Trophoblast cell (in vitro differentiated cells and primary cell): ENCODE results near the gene FUOM.

Experiments used
- DNase-seq, 2 donors: peaks; one replicate each; pipeline ENCODE4 v3.0.0-alpha.2; 2016
- H2AFZ ChIP-seq: 2 replicates; pipeline ENCODE4 v1.6.1; 2013; ENCODE audit warnings: low read length, moderate library complexity, mild to moderate bottlenecking; ENCODE audit not compliant: insufficient read depth, poor library complexity
- H2AK5ac ChIP-seq: 2 replicates; pipeline ENCODE4 v1.6.1; 2013; ENCODE audit warnings: mild to moderate bottlenecking, low read length
- H2BK120ac ChIP-seq: 2 replicates; pipeline ENCODE4 v1.6.1; 2013; ENCODE audit warnings: low read length, mild to moderate bottlenecking, moderate library complexity; ENCODE audit not compliant: insufficient read depth, poor library complexity
- H2BK12ac ChIP-seq: 2 replicates; pipeline ENCODE4 v1.6.1; 2013; ENCODE audit warnings: mild to moderate bottlenecking, low read length, moderate library complexity
- H2BK5ac ChIP-seq: 2 replicates; pipeline ENCODE4 v1.6.1; 2013; ENCODE audit warnings: low read length, low read depth, moderate library complexity, mild to moderate bottlenecking; ENCODE audit not compliant: poor library complexity
- H3K14ac ChIP-seq: 2 replicates; pipeline ENCODE4 v1.6.1; 2013; ENCODE audit warnings: mild to moderate bottlenecking, low read length
- H3K18ac ChIP-seq: 2 replicates; pipeline ENCODE4 v1.6.1; 2013; ENCODE audit warnings: mild to moderate bottlenecking, low read length
- H3K23ac ChIP-seq: 2 replicates; pipeline ENCODE4 v1.6.1; 2013; ENCODE audit warnings: low read length
- H3K27ac ChIP-seq: 2 replicates; pipeline ENCODE4 v1.5.1; 2013; ENCODE audit warnings: low read depth, mild to moderate bottlenecking, inconsistent platforms, low read length, moderate library complexity
- H3K27me3 ChIP-seq: 2 replicates; pipeline ENCODE4 v1.6.1; 2013; ENCODE audit warnings: inconsistent platforms, mild to moderate bottlenecking, low read length, moderate library complexity; ENCODE audit not compliant: insufficient read depth
- H3K36me3 ChIP-seq, 2 experiments: 1 replicate in 1 of 2; 2 replicates in 1 of 2; pipeline ENCODE4 v1.6.1; 2013; ENCODE audit warnings: low read length in 2 of 2, mild to moderate bottlenecking in 2 of 2, moderate library complexity in 1 of 2; ENCODE audit not compliant: insufficient read depth in 2 of 2, control insufficient read depth in 1 of 2
- H3K4ac ChIP-seq: 2 replicates; pipeline ENCODE4 v1.6.1; 2013; ENCODE audit warnings: low read depth, mild to moderate bottlenecking, low read length, moderate library complexity
- H3K4me1 ChIP-seq, 2 experiments: 1 replicate in 1 of 2; 2 replicates in 1 of 2; pipeline ENCODE4 v1.6.1; 2013; ENCODE audit warnings: low read length in 2 of 2, mild to moderate bottlenecking in 2 of 2, moderate library complexity in 1 of 2; ENCODE audit not compliant: insufficient read depth in 2 of 2, control insufficient read depth in 1 of 2
- H3K4me2 ChIP-seq: 2 replicates; pipeline ENCODE4 v1.6.1; 2013; ENCODE audit warnings: inconsistent platforms, mild to moderate bottlenecking, low read length, moderate library complexity
- H3K4me3 ChIP-seq: 2 replicates; pipeline ENCODE4 v1.5.1; 2013; ENCODE audit warnings: mild to moderate bottlenecking, low read depth, low read length, inconsistent platforms
- H3K79me1 ChIP-seq: one replicate; pipeline ENCODE4 v1.6.1; 2013; ENCODE audit warnings: low read length
- H3K79me2 ChIP-seq: 2 replicates; pipeline ENCODE4 v1.6.1; 2013; ENCODE audit warnings: low read length, mild to moderate bottlenecking; ENCODE audit not compliant: control insufficient read depth, insufficient read depth, poor library complexity
- H3K9ac ChIP-seq: 2 replicates; pipeline ENCODE4 v1.6.1; 2013; ENCODE audit warnings: mild to moderate bottlenecking, low read length
- H3K9me3 ChIP-seq: 2 replicates; pipeline ENCODE4 v1.6.1; 2013; ENCODE audit warnings: low read depth, mild to moderate bottlenecking, control low read depth, inconsistent platforms, low read length; ENCODE audit not compliant: insufficient read depth
- H4K12ac ChIP-seq: 2 replicates; pipeline ENCODE4 v1.6.1; 2013; ENCODE audit warnings: low read depth, mild to moderate bottlenecking, low read length, moderate library complexity
- H4K8ac ChIP-seq: 2 replicates; pipeline ENCODE4 v1.6.1; 2013; ENCODE audit warnings: low read depth, mild to moderate bottlenecking, low read length, moderate library complexity
- H4K91ac ChIP-seq: one replicate; pipeline ENCODE4 v1.6.1; 2013; ENCODE audit warnings: low read depth, mild to moderate bottlenecking, low read length, moderate library complexity
- WGBS: extraction: QIAGEN DNeasy Blood & Tissue Kit; methylation state at CpG from one replicate; pipeline ENCODE4 v1.1.7; 2013; ENCODE audit warnings: missing lambda C conversion rate; ENCODE audit not compliant: insufficient read length, insufficient coverage; ENCODE audit errors: extremely low coverage; 5-methylcytosine and 5-hydroxymethylcytosine counted together

The FUOM gene

DNA sequence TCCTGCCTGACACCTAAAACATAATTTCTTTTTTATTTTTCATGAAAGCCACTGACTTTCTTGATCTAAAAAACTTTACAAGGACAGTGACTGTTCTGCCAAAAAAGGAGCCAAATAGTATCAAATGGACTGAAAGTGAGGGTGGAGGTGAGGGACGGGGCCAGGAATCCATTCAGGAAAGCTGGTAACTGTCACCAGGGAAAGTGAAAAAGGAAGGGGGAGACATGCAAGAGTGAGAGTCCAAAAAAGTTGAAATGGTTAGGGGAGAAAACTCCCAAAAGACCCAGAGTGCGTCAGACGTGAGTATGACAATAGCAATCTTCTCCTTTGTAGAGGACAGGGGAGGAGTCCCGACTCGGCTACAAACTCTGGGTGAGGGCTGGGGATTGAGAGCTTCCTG, 13.6 kb downstream of the FUOM start:
- H3K27me3 ChIP-seq, result no peaks in the 10 kb centered on the region
- no peak overlapping the region for H4K12ac ChIP-seq
- no CpG with 5 or more reads among the region's 5 CpGs for WGBS
- H3K4me3 ChIP-seq, result no peak overlapping the region
- no peak overlapping the region for H3K18ac ChIP-seq
- no peak overlapping the region for H2BK5ac ChIP-seq
- no peak overlapping the region for H4K91ac ChIP-seq
- H3K23ac ChIP-seq, result no peak overlapping the region
- no peak overlapping the region for H2BK120ac ChIP-seq
- no peak overlapping the region for H2AFZ ChIP-seq
- H4K8ac ChIP-seq, result no peak overlapping the region
- H3K9ac ChIP-seq, result no peak overlapping the region
- no peak overlapping the region for H3K27ac ChIP-seq
- DNase-seq, result no peak
- no peak overlapping the region for H3K4me2 ChIP-seq
- no peaks in the 10 kb centered on the region for H3K36me3 ChIP-seq
- no peak overlapping the region for H2AK5ac ChIP-seq
- peaks cover 6% of the 10 kb centered on the region for H3K9me3 ChIP-seq
- no peak overlapping the region for H3K14ac ChIP-seq
- H2BK12ac ChIP-seq, result no peak overlapping the region
- H3K79me2 ChIP-seq, result no peaks in the 10 kb centered on the region
- no peak overlapping the region for H3K4ac ChIP-seq
- H3K79me1 ChIP-seq, result no peaks in the 10 kb centered on the region
- peaks cover 5 to 7% of the 10 kb centered on the region in 2 experiments for H3K4me1 ChIP-seq

DNA sequence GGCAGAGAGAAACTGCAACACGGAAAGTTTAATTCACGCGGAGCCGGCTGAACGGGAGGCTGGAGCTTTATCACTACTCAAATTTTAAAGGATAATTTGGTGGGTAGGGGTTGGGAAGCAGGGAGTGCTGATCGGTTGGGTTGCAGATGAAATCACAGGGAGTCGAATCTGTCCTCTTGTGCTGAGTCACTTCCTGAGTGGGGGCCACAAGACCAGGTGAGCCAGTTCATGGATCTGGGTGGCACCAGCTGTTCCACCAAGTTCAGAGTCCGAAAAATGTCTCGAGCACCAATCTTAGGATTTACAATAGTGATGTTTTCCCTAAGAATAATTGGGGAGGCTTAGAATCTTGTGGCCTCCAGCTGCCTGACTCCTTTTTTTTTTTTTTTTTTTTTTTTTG, 14.3 kb downstream of the FUOM start:
- Histone ChIP-seq H4K91ac (no peak overlapping the region), H3K9ac (no peak overlapping the region), H3K27ac (no peak overlapping the region), H2AFZ (no peak overlapping the region), H3K14ac (no peak overlapping the region), H4K12ac (no peak overlapping the region), H2AK5ac (no peak overlapping the region), H3K18ac (no peak overlapping the region), H3K79me2 (no peaks in the 10 kb centered on the region), H2BK5ac (no peak overlapping the region), H3K36me3 (no peaks in the 10 kb centered on the region), H3K4me1 (peaks cover 5 to 7% of the 10 kb centered on the region in 2 experiments), H3K9me3 (peaks cover 10% of the 10 kb centered on the region), H3K4ac (no peak overlapping the region), H3K4me3 (no peak overlapping the region), H3K23ac (no peak overlapping the region), H4K8ac (peak overlapping the region; percentile 13), H3K79me1 (no peaks in the 10 kb centered on the region), H2BK120ac (no peak overlapping the region), H2BK12ac (no peak overlapping the region), H3K4me2 (no peak overlapping the region), H3K27me3 (no peaks in the 10 kb centered on the region)
- no CpG with 5 or more reads among the region's 9 CpGs for WGBS
- no peak for DNase-seq

DNA sequence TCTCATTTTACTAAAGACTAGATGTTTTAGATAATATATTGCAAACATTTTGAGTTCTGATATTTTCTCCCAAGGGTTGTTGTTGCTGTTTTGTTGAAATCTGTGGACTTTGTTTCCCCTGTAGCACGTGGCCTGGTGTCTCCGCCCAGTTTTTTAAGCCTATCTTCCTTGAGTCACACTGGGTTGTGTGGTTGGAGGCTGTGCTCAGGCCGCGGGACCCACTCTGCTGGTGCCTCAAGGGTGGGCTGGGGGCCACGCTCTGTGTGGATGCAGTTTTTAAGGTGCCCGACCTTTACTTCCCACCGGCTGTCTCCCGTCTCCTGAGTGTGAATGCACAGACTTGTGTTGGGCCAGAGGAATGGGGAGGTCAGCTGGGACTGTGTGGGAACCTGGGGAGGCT, 14.9 kb downstream of the FUOM start:
- no peak overlapping the region for H3K4me2 ChIP-seq
- no peaks in the 10 kb centered on the region for H3K36me3 ChIP-seq
- no peak overlapping the region for H2BK5ac ChIP-seq
- no peak overlapping the region for H3K4me3 ChIP-seq
- no peak overlapping the region for H4K12ac ChIP-seq
- DNase-seq, result no peak
- peaks cover 16% of the 10 kb centered on the region for H3K9me3 ChIP-seq
- no peak overlapping the region for H2BK12ac ChIP-seq
- H3K18ac ChIP-seq, result no peak overlapping the region
- no peaks in the 10 kb centered on the region for H3K79me1 ChIP-seq
- WGBS, result no CpG with 5 or more reads among the region's 8 CpGs
- no peak overlapping the region for H3K4ac ChIP-seq
- no peak overlapping the region for H2AFZ ChIP-seq
- H2AK5ac ChIP-seq, result no peak overlapping the region
- H2BK120ac ChIP-seq, result no peak overlapping the region
- H3K14ac ChIP-seq, result no peak overlapping the region
- H4K91ac ChIP-seq, result no peak overlapping the region
- H3K27ac ChIP-seq, result no peak overlapping the region
- no peak overlapping the region for H3K9ac ChIP-seq
- no peak overlapping the region for H3K23ac ChIP-seq
- peak overlapping the region; percentile 13 for H4K8ac ChIP-seq
- no peaks in the 10 kb centered on the region for H3K27me3 ChIP-seq
- no peaks in the 10 kb centered on the region for H3K79me2 ChIP-seq
- H3K4me1 ChIP-seq, result peaks cover 4 to 5% of the 10 kb centered on the region in 2 experiments

DNA sequence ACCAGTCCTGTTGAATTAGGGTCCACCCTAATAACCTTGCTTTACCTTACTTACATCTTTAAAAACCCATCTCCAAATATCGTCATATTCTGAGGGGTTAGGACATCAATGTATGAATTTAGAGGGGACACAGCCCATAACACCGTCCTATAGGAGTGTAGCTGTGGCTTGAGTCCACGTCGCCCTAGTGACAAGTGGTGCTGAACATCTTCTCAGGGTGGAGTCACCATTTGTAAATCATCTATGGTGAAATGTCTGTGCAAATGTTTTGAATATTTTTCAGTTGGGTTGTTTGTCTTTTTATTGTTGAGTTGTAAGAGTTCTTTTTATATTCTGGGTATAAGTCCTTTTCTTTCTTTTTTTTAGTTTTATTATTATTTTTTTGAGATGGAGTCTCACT, 15.8 kb downstream of the FUOM start:
- Histone ChIP-seq H3K4me1 (peaks cover 4 to 5% of the 10 kb centered on the region in 2 experiments), H3K9me3 (peaks cover 23% of the 10 kb centered on the region), H2AK5ac (no peak overlapping the region), H2BK5ac (no peak overlapping the region), H3K4me3 (no peak overlapping the region), H3K36me3 (no peaks in the 10 kb centered on the region), H3K79me1 (no peaks in the 10 kb centered on the region), H3K18ac (no peak overlapping the region), H3K9ac (no peak overlapping the region), H3K27me3 (peaks cover 8% of the 10 kb centered on the region), H2BK12ac (no peak overlapping the region), H4K8ac (no peak overlapping the region), H3K23ac (no peak overlapping the region), H3K4me2 (no peak overlapping the region), H2AFZ (no peak overlapping the region), H3K27ac (no peak overlapping the region), H2BK120ac (no peak overlapping the region), H4K91ac (no peak overlapping the region), H3K14ac (no peak overlapping the region), H3K4ac (no peak overlapping the region), H3K79me2 (no peaks in the 10 kb centered on the region), H4K12ac (no peak overlapping the region)
- no peak for DNase-seq
- WGBS, result no CpG with 5 or more reads among the region's 4 CpGs
